ENCODE results near the gene NDUFB4.

DNA sequence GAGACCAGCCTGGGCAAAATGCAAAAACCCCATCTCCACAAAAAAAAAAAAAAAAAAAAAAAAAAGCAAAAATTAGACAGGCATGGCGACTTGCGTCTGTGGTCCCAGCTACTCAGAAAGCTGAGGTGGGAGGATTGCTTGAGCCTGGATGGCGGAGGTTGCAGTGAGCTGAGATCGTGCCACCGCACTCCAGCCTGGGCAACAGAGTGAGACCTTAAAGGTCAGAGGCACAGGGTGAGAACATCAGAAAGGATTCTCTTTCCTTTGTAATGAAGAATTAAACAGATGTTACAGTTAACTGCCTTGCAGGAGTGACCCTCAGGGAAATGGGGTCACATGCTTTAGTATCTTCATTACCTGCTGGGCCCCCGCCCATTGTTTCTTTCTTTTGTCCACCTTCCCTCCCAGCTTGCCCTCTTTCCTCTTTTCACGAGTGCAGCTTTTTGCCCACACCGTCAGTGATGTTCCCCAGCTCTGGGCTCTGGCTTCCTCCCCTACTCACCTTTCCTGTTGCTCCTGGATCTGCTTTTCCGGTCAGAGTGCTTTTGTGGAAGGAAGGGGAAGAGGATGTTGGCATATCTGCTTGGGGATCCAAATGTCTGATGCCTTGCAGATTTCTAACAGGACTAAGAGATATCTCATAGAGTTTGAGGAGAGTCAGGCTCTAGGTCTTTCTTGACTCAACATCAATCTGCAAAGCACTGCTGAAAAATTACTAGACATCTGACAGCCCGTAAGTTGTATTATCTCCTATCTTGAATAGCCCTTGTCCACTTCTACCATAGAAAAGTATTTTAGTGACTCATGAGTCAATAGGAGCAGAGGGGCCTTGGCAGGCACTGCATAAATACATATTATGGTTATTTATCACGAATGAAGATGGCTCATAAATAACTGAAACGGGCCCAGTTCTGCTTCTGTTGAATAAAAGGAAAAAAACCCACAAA lies 35.6 kb upstream of the NDUFB4 start:
- TF ChIP-seq CTCF (IDR thresholded peaks at IDR 0.05 in 8 of 11, conservative IDR thresholded peaks at IDR 0.05 in 3 of 11) = no peak
- no peak for TF ChIP-seq POLR2A (IDR thresholded peaks at IDR 0.05)
- TF ChIP-seq POLR2AphosphoS5 (IDR thresholded peaks at IDR 0.05) = no peak
